ENCODE measurements around the gene MED15.

DNA sequence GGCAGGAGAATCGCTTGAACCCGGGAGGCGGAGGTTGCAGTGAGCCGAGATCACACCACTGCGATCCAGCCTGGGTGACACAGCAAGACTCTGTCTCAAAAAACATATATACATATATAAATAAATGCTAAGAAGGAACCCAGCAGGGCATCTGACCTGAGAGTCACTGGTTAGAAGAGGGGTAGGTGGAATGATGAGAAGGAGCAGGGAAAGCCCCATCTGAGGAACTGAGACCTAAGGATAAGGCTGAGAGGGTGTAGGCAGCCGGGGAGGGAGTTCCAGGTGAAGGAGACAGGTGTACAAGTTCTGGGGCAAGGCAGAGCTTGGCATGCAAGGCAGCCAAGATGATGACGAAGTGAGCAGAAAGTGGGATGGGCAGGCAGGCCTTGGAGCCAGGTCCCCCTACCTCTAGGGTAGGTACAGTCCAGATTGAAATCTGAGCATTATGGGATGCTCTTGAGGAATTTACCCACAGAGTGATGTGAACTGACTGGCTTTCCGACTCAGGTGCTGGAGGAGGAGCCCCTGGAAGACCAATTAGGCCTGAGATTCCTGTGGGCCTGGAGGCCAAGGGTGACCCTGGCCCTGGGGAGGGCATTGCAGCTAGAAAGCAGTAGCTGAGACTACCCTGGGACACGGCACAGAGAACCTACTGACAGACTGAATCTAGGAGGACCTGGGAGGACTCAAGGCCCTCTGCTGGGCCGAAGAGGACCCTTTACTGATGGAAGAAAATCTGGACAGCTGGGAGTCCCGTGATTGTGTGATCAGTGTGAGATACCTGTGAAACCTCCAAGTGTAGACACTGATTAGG is 34.6 kb upstream of the MED15 start:
- TF ChIP-seq, protein P1, sequence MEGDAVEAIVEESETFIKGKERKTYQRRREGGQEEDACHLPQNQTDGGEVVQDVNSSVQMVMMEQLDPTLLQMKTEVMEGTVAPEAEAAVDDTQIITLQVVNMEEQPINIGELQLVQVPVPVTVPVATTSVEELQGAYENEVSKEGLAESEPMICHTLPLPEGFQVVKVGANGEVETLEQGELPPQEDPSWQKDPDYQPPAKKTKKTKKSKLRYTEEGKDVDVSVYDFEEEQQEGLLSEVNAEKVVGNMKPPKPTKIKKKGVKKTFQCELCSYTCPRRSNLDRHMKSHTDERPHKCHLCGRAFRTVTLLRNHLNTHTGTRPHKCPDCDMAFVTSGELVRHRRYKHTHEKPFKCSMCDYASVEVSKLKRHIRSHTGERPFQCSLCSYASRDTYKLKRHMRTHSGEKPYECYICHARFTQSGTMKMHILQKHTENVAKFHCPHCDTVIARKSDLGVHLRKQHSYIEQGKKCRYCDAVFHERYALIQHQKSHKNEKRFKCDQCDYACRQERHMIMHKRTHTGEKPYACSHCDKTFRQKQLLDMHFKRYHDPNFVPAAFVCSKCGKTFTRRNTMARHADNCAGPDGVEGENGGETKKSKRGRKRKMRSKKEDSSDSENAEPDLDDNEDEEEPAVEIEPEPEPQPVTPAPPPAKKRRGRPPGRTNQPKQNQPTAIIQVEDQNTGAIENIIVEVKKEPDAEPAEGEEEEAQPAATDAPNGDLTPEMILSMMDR (IDR thresholded peaks at IDR 0.05) = no peak
- TF ChIP-seq ZFX (IDR thresholded peaks at IDR 0.05; ENCODE audit: borderline replicate concordance) = no peak

All from 22Rv1 (cell line).